Panc1 (cell line): ENCODE results near the gene MED9.

Source experiments
- CTCF ChIP-seq: fragments of 450-650 bp; IDR thresholded peaks from 2 replicates; pipeline ENCODE4 v1.5.1; 2017; ENCODE audit warnings: mild to moderate bottlenecking
- POLR2AphosphoS5 ChIP-seq: IDR thresholded peaks from 2 replicates; pipeline ENCODE4 v1.6.1; 2012; ENCODE audit warnings: mild to moderate bottlenecking, low read depth, low read length, moderate library complexity
- REST ChIP-seq, 2 experiments: IDR thresholded peaks; 2 replicates each; pipeline ENCODE4 v1.6.1; 2011 to 2012; ENCODE audit warnings: low read depth in 2 of 2, control low read depth in 1 of 2, low read length in 1 of 2, mild to moderate bottlenecking in 1 of 2, moderate library complexity in 1 of 2; ENCODE audit not compliant: insufficient read depth in 1 of 2
- SIN3A ChIP-seq: IDR thresholded peaks from 2 replicates; pipeline ENCODE4 v1.6.1; 2012; ENCODE audit warnings: low read depth, mild to moderate bottlenecking, low read length, moderate library complexity, borderline replicate concordance; ENCODE audit not compliant: insufficient read depth
- TCF7L2 ChIP-seq: IDR thresholded peaks from 2 replicates; pipeline ENCODE4 v1.6.1; 2011; ENCODE audit warnings: mild to moderate bottlenecking, low read depth, low read length, inconsistent platforms

- TF ChIP-seq CTCF, result no peak
- TF ChIP-seq POLR2AphosphoS5, result no peak
- TF ChIP-seq REST (IDR thresholded peaks at IDR 0.05; ENCODE audit: insufficient read depth in 1 of 2, low read depth in 2 of 2, low read length in 1 of 2), result no peak
- no peak for TF ChIP-seq SIN3A
- TF ChIP-seq TCF7L2, result no peak
These were observed 20.5 kb downstream of the MED9 start for GRCh38 chr17:17497065-17497844.
